NCI-H1417 treated with DMSO at 0.1 percent for 48 hours (cell line): ENCODE data around the gene SNED1.

ENCODE experiments used
- DNase-seq: peaks from one replicate; lab custom pipeline; 2025; lab: John Stamatoyannopoulos, UW

Gene SNED1

GRCh38 chr2:240997856-240998705, at the start of gene SNED1:
Gene SNED1 (plus strand): TSS chr2:240998618. CDS start chr2:240998838, 220 bp downstream.
- no peak for DNase-seq

DNA sequence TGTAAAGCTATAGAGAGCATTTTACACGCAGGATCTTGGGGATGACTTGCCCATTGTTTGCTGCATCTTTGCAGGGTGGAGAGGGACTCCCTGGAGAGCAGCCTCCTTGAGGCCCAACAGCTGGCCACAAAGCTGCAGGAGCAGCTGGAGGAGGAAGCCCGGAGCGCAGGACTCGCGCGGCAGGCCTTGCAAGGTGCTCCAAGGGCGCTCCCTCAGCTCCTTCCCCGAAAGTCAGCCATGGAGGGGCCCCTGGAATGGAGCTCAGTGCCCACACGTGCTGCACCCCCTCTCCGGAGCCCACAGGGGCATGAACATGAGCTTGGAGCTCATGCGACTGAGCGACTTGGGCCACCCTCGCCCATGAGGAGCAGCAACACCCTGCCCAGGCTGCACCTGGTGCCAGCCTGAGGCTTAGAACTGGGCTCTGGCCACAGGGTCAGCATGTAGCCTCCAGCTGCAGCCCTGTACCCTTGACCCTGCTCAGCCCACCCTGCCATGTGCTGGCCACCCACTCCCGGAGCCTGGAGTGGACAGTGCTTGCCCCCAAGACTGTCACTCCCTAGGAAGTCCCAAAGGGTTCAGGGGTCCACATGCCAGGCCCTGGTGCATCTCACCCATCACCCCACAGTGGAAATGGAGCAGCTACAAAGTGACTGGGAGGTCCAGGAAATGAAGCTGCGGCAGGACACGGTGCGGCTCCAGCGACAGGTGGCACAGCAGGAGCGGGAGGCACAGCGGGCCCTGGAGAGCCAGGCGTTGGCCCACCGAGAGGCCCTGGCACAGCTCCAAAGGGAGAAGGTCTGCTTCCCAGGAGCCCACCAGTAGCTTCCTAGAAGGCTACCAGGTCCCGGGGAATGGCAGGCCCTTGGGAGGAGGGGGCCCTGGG, 49.3 kb upstream of the SNED1 start:
- DNase-seq, result no peak

DNA sequence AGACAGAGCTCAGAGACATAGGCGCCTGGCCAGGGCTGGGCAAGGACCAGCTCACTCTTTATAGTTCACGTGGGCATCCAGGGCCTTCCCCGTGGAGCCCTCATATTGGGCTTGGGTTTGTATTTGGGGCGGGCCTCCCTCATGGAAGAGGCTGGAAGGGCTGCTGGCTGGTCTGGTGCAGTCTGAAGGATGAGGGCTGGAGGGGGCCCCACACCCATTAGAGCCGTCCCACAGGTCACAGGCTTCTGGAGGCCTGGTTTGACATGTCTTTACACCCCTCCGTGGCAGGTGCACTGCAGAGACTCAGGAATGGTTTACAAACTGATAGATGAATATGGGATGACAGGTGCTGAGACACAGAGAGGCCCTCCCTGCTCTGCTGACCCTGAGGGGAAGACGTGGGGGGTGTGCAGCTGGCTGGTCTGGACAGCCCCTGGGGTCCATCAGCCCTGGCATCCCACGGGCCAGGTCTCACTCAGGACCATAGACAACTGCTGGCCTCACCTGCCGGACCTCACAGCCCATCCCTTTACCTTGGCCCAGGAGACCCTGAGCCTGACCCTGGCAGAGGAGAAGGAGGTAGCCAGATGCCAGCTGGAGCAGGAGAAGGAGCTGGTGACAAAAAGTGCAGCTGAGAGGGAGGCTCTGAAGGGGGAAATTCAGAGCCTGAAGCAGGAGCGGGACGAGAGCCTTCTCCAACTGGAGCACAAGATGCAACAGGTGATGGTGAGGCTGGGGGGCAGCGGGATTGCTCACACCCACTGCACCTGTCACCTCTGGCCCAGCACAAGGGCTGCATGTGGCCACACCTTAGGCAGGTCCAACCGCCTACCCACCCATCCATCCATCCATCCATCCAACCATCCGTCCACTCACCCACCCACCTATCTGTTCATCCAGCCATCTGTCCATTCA, 48.4 kb upstream of the SNED1 start:
- no peak for DNase-seq

DNA sequence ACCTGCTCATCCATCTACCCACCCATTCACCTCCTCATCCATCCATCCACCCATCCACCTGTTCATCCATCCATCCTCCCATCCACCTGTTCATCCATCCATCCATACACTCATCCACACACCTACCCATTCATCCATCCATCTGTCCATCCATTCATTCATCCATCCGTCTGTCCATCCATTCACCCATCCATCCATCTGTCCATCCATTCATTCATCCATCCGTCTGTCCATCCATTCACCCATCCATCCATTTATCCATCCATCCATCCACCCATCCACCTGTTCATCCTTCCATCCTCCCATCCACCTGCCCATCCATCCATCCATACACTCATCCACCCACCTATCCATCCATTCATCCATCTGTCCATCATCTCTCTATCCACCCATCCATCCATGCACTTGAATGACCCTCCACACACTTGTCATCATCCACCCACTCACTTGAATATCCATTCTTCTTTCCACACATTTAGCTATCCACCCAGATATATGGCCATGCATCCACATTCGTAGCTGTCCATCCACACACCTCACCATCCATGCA, 47.3 kb upstream of the SNED1 start:
- DNase-seq, result no peak

GRCh38 chr2:240952496-240953246, 45.7 kb upstream of the SNED1 start:
- DNase-seq, result no peak

GRCh38 chr2:240953426-240954410, 44.7 kb upstream of the SNED1 start:
- no peak for DNase-seq

GRCh38 chr2:240954436-240955305, 43.7 kb upstream of the SNED1 start:
- no peak for DNase-seq

DNA sequence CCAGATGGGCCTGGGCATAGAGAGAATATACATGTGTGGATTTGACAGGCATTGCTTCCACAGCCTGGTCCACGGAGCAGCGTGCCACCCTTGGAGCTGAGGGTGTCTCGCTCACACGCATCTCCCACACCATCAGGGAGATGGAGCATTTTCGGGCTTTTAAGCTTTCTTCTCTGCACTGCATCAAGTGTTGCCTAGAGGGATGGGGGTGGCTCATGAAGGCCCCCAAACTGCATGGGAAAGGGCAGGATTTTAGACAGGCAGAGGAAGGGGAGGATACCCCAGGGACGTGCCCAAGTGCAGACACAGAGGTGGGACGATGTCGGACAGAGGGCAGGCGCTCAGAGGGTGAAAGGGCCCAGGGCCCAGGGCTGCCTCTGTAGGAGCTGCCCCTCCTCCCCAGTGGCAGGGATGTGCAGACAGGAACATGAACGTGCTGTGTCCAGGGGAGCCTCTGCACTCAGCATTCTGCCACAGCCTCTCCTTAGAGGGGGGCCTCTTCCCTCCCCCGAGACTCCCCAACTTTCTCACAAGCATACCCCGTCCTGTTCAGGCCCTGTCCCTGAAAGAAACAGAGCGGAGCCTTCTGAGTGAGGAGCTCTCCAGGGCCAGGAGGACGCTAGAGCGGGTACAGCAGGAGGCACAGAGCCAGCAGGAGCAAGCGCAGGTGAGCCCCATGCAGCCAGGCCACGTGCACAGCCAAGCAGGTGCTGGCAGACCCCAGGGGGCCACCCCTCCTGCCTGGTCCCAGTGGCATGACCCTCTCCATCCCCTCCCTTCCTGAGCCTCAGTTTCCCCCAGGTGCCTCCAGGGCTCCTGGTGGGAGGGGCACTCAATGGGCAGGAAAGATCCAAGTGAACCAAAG, 42.9 kb upstream of the SNED1 start:
- no peak for DNase-seq

DNA sequence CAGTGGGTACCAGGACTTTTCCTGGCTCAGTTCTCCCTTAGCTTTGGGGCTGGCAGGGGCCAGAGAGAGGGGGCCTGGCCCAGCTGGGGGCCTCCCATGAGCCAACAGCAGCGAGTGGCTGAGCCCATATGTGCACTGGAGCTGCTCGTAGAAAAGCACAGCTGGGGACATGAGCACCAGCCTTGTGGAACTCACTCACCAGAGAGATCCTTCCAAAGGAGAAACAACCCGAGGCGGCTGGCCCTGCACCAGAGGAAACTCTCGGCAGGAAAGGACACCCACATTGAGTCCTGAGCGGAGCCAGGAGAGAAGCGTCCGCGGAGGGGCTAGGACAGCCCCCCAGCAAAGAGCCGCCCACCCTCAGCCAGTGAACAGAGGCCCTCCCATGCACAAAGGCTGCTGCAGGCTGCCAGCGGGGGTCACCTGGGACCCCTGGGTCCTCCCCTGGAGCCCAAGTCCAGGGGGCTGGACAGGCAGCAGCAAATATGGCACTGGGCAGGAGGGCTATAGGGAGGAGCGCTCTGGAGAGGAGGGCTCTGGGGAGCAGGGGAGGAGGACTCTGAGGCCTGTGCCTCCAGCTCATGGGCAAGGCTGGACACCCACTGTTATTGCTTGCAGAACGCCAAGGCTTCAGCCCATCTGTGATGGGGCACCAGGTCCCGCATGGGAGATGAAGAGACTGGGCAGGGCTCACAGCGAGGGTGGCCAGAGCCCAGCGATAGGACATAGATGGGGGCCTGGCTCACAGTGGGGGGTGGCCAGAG, 42.1 kb upstream of the SNED1 start:
- no peak for DNase-seq

- DNase-seq, result no peak
Observed at GRCh38 chr2:240956935-240957655, 41.3 kb upstream of the SNED1 start.

- no peak for DNase-seq
Observed at GRCh38 chr2:240957656-240958365, 40.6 kb upstream of the SNED1 start.

GRCh38 chr2:240958366-240959213, 39.8 kb upstream of the SNED1 start:
- DNase-seq, result no peak

DNA sequence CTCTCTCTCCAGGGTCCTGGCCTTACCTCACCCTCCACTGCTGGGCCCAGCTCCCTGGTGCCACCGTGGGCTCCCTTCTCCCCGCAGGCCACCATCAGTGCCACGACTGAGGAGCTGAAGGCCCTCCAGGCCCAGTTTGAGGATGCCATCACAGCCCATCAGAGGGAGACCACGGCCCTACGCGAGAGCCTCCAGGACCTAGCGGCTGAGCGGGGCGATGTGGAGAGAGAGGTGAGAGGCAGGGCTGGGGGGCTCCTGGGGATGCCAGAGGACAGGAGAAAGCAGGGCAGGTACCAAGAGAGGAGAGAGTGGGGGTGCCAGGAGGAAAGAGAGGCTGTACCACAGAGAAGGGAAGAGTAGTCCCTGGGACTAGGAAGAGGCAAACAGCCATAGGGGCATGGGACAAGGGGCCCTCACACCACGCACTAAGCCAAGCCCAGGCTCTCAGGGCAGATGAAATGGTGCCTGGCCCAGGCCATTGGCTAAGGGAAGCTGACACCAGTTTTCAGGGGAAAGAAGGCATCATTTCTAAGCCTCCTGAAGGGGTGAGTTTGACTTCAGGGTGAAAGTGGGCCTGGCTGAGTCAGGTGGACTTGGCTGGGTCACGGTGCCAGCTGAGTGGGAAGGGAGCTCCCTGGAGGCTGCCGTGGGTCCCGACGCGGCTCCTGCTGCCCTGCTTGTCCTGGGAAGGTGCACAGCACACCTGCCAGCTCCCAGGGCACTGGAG, 39.0 kb upstream of the SNED1 start:
- no peak for DNase-seq

GRCh38 chr2:240959941-240960308, 38.5 kb upstream of the SNED1 start:
- DNase-seq, result no peak
